Esophagus squamous epithelium (tissue), 4 donors: ENCODE data around the gene NQO1.

Experiments used
- POLR2A ChIP-seq, 4 donors: fragments of 450-650 bp; IDR thresholded peaks; one replicate each; pipeline ENCODE4 v1.6.1; 2017; ENCODE audit warnings: antibody characterized with exemption in 4 of 4, mild to moderate bottlenecking in 4 of 4, moderate library complexity in 3 of 4
- TF ChIP-seq, protein P1 (sequence below), 6 experiments: fragments of 450-650 bp in 4 of 6; fragments of 200-600 bp in 2 of 6; sonication (generic) in 2 of 6; IDR thresholded peaks; one replicate each; pipeline ENCODE4 v1.5.1; 2016 to 2019; ENCODE audit warnings: antibody characterized with exemption in 6 of 6, mild to moderate bottlenecking in 4 of 6, moderate library complexity in 4 of 6

DNA sequence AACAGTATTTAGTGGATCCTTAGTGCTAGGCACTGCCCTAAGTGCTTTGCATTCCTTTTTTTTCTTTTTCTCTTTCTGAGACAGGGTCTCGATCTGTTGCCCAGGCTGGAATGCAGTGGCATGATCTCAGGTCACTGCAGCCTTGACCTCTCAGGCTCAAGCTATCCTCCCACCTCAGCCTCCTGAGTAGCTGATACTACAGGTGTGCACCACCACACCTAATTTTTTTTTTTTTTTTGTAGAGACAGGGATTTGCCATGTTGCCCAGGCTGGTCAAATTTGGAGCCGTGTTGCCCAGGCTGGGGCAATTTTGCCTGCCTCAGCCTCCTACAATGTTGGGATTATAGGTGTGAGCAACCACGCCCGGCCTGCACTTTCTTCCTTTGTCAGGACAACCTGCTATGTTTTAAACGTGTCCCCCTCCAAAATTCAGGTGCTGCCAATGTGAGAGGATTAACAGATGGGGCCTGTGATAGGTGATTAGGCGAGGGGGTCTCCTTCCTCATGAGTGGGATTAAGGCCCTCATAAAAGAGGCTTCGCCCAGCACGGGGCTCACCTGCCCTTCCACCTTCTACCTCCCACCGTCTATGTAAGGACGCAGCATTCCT, 5.4 kb downstream of the NQO1 start:
- TF ChIP-seq, protein P1, sequence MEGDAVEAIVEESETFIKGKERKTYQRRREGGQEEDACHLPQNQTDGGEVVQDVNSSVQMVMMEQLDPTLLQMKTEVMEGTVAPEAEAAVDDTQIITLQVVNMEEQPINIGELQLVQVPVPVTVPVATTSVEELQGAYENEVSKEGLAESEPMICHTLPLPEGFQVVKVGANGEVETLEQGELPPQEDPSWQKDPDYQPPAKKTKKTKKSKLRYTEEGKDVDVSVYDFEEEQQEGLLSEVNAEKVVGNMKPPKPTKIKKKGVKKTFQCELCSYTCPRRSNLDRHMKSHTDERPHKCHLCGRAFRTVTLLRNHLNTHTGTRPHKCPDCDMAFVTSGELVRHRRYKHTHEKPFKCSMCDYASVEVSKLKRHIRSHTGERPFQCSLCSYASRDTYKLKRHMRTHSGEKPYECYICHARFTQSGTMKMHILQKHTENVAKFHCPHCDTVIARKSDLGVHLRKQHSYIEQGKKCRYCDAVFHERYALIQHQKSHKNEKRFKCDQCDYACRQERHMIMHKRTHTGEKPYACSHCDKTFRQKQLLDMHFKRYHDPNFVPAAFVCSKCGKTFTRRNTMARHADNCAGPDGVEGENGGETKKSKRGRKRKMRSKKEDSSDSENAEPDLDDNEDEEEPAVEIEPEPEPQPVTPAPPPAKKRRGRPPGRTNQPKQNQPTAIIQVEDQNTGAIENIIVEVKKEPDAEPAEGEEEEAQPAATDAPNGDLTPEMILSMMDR (IDR thresholded peaks at IDR 0.05): no peak
- TF ChIP-seq POLR2A (IDR thresholded peaks at IDR 0.05): no peak
